ENCODE results near the gene TMEM217. TPM values are rescaled to one million over a fixed set of nuclear protein-coding genes. Genes with fewer than 3 reads are reported as not detected.

TMEM217 gene
- total RNA-seq, 1 donor from 2014 or later = 0.26 TPM

GRCh38 chr6:37177935-37178517 is 79.9 kb downstream of the TMEM217 start:
- no peak for FAIRE-seq

DNA sequence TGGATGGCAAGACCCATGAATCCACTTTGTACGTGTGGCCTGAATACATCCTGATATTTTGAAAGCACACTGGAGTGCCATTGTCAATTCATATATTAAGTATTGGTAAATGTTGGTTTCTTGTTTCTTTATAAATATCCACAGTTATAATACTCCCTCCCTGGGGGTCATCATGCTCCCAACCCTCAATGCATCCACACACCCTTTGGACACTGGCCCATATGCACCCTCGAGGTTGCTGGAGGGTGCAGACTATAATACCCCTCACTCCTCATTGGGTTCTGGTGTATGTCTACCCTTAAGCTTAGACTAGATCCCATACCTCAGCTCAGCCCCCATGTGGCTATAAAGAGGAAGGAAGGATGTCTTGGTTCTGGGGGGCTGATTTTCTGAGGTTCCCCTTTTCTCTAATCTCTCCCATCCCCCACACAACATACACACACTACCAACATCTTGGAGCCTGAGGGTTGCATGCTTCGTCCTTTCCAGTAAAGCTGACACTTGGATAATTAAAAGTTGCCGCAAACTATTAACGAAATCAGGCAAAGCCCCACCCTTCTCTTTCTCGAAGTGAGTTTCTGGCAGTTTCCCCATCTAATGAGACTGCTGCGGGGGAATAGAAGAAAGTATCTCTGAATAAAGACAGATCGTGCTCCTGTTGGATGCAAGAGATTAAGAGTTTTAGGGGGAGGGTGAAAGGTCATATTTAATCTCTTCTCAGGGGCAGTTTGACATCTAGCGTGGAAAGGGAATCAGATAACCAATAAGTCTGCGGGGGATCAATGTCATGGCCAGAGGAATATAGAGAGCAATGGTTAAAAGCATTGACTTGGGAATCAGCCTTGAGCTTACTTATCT is 80.6 kb downstream of the TMEM217 start:
- Histone ChIP-seq H3K36me3 (ENCODE audit: control insufficient read depth, insufficient read depth, low read length) (peaks cover 19% of the 10 kb centered on the region), H3K4me3 (ENCODE audit: low read depth, low read length) (no peak overlapping the region), H3K27me3 (ENCODE audit: control insufficient read depth, insufficient read depth, low read length) (no peaks in the 10 kb centered on the region)
- DNase-seq (ENCODE audit: low read depth) (no peak), FAIRE-seq (no peak)
- TF ChIP-seq, protein P1, sequence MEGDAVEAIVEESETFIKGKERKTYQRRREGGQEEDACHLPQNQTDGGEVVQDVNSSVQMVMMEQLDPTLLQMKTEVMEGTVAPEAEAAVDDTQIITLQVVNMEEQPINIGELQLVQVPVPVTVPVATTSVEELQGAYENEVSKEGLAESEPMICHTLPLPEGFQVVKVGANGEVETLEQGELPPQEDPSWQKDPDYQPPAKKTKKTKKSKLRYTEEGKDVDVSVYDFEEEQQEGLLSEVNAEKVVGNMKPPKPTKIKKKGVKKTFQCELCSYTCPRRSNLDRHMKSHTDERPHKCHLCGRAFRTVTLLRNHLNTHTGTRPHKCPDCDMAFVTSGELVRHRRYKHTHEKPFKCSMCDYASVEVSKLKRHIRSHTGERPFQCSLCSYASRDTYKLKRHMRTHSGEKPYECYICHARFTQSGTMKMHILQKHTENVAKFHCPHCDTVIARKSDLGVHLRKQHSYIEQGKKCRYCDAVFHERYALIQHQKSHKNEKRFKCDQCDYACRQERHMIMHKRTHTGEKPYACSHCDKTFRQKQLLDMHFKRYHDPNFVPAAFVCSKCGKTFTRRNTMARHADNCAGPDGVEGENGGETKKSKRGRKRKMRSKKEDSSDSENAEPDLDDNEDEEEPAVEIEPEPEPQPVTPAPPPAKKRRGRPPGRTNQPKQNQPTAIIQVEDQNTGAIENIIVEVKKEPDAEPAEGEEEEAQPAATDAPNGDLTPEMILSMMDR (IDR thresholded peaks at IDR 0.05; ENCODE audit: insufficient read depth, low read length, severe bottlenecking) = no peak

More at GRCh38 chr6:37177935-37178517, 79.9 kb downstream of the TMEM217 start:
- TF ChIP-seq, protein P1 (IDR thresholded peaks at IDR 0.05; ENCODE audit: insufficient read depth, low read length, severe bottlenecking) = no peak
- DNase-seq (ENCODE audit: low read depth) = no peak
- Histone ChIP-seq H3K36me3 (ENCODE audit: control insufficient read depth, insufficient read depth, low read length) (peaks cover 17% of the 10 kb centered on the region), H3K4me3 (ENCODE audit: low read depth, low read length) (no peak overlapping the region), H3K27me3 (ENCODE audit: control insufficient read depth, insufficient read depth, low read length) (no peaks in the 10 kb centered on the region)

DNA sequence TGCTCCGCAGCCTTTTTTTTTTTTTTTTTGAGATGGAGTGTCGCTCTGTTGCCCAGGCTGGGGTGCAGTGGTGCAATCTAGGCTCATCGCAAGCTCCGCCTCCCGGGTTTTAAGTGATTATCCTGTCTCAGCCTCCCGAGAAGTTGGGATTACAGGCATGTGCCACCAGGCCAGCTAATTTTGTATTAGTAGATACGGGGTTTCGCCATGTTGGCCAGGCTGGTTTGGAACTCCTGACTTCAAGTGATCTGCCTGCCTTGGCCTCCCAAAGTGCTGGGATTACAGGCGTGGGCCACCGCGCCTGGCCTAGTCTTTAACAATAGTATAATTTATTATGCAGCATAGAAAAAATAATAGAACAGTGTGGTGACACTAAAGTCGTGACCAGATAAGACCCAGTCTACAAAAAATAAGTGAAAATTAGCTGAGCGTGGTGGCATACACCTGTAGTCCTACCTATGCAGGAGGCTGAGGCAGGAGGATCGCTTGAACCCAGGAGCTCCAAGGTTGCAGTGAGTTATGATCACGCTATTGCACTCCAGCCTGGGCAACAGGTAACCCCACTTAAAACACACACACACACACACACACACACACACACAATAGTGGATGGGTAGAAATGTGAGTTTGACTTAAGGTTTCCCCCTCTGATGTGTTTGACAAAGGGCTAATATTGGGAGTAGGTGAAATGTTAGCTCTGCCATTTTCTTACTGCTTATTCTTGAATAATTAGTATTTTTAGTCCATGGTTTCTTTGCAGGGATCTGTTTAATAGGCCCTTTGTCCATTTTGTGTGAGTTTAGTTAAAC is 81.5 kb downstream of the TMEM217 start:
- DNase-seq (ENCODE audit: low read depth) (no peak), FAIRE-seq (no peak)
- Histone ChIP-seq H3K4me3 (ENCODE audit: low read depth, low read length) (no peak overlapping the region), H3K36me3 (ENCODE audit: control insufficient read depth, insufficient read depth, low read length) (peaks cover 19% of the 10 kb centered on the region), H3K27me3 (ENCODE audit: control insufficient read depth, insufficient read depth, low read length) (no peaks in the 10 kb centered on the region)
- TF ChIP-seq, protein P1 (IDR thresholded peaks at IDR 0.05; ENCODE audit: insufficient read depth, low read length, severe bottlenecking) = no peak

DNA sequence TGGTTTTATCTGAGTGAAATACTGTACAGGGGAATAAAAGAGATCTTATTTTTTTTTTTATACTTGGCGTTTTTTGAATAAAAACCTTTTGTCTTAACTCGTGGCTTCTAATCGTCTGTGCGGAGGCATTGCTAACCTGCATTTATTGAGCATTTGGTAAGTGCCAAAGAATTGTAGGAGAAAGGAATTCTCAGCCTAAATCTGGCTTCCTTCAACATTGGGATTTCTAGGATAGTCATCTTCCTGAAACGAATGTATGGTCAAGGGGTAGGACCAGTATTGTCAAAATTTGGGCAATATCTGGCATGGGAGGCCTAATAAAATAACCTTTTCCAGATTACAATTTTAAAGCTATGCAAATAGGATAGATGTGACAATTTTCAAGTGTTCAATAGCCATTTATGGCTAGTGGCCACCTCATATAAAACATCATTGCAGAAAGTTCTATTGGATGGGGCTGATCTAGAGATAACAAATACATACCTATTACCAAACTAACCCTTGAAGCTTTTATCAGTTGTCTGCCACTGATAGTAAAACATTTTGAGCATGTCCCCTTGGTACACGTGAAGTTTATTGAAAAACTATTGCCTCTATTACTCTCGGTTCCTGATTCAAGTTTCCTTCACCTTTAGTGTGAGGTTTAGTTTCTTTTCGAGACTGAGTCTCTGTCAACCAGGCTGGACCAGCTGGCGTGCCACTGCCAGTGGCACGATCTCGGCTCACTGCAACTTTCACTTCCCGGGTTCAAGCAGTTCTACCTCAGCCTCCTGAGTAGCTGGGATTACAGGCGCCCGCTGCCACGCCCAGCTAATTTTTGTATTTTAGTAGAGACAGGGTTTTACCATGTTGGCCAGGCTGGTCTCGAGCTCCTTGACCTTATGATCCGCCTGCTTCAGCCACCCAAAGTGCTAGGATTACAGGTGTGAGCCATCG is 82.3 kb downstream of the TMEM217 start:
- FAIRE-seq = no peak
- no peak for DNase-seq (ENCODE audit: low read depth)
- Histone ChIP-seq H3K4me3 (ENCODE audit: low read depth, low read length) (no peak overlapping the region), H3K27me3 (ENCODE audit: control insufficient read depth, insufficient read depth, low read length) (no peaks in the 10 kb centered on the region), H3K36me3 (ENCODE audit: control insufficient read depth, insufficient read depth, low read length) (peaks cover 23% of the 10 kb centered on the region)
- TF ChIP-seq, protein P1 (IDR thresholded peaks at IDR 0.05; ENCODE audit: insufficient read depth, low read length, severe bottlenecking) = no peak

Data from bronchial epithelial cell (primary cell).